Left ventricle myocardium inferior (tissue), 1 donor: ENCODE measurements around the gene DDO. TPM values are rescaled to one million over a fixed set of nuclear protein-coding genes. Genes with fewer than 3 reads are reported as not detected.

ENCODE experiments used
- DNase-seq: peaks from one replicate; pipeline ENCODE4 v3.0.0-alpha.2; 2020
- H3K27ac ChIP-seq: fragments of 200-600 bp; replicated peaks from 2 replicates; pipeline ENCODE4 v1.8.0; 2021
- H3K27me3 ChIP-seq: fragments of 200-600 bp; 2 replicates; pipeline ENCODE4 v1.8.0; 2021; ENCODE audit warnings: low read depth
- H3K36me3 ChIP-seq: fragments of 200-600 bp; 2 replicates; pipeline ENCODE4 v1.8.0; 2021
- H3K4me1 ChIP-seq: fragments of 200-600 bp; 2 replicates; pipeline ENCODE4 v1.8.0; 2021
- H3K4me3 ChIP-seq: fragments of 200-600 bp; 2 replicates; pipeline ENCODE4 v1.8.0; 2021; ENCODE audit warnings: mild to moderate bottlenecking, moderate library complexity
- H3K9me3 ChIP-seq: fragments of 200-600 bp; replicated peaks from 2 replicates; pipeline ENCODE4 v1.8.0; 2021
- CTCF ChIP-seq: fragments of 200-600 bp; IDR thresholded peaks from 2 replicates; pipeline ENCODE4 v1.8.0; 2021; ENCODE audit warnings: antibody characterized with exemption, mild to moderate bottlenecking, borderline replicate concordance
- intact Hi-C: fragments of 100-400 bp; cut with micrococcal nuclease; formaldehyde crosslinking; loops from one replicate; pipeline ENCODE4 v1.11.0; 2022
- total RNA-seq: library from RNA; stranded (reverse); fragmentation: NEBNext Ultra II Directional; extraction: Animal tissue kit (Norgen Biotek cat#: 25700); gene quantifications from one replicate; pipeline ENCODE4 v1.2.1, GENCODE V29; 2021
- donor health status: DM: no; HTN: yes; CAD: no; lungs with severe emphysema.

The DDO gene
- total RNA-seq, 1 donor from 2014 or later = 37.6 TPM

- no peak for DNase-seq
- H3K27ac ChIP-seq = no peak overlapping the region
- no peak overlapping the region for H3K4me3 ChIP-seq
- no peak for TF ChIP-seq CTCF
- H3K36me3 ChIP-seq = no peaks in the 10 kb centered on the region
- no peaks in the 10 kb centered on the region for H3K9me3 ChIP-seq
- intact Hi-C loops = no loop called here
- no peaks in the 10 kb centered on the region for H3K27me3 ChIP-seq
- H3K4me1 ChIP-seq = peaks cover 12% of the 10 kb centered on the region
Observed at GRCh38 chr6:110348961-110349690, 66.2 kb downstream of the DDO start.

- no peaks in the 10 kb centered on the region for H3K9me3 ChIP-seq
- H3K4me1 ChIP-seq = no peaks in the 10 kb centered on the region
- no peak for TF ChIP-seq CTCF
- intact Hi-C loops = no loop called here
- H3K36me3 ChIP-seq = no peaks in the 10 kb centered on the region
- no peaks in the 10 kb centered on the region for H3K27me3 ChIP-seq
- no peak overlapping the region for H3K27ac ChIP-seq
- no peak overlapping the region for H3K4me3 ChIP-seq
- no peak for DNase-seq
Observed at GRCh38 chr6:110345025-110345424, 70.3 kb downstream of the DDO start.

- Histone ChIP-seq H3K9me3 (no peaks in the 10 kb centered on the region), H3K27me3 (no peaks in the 10 kb centered on the region), H3K4me3 (no peak overlapping the region), H3K4me1 (no peaks in the 10 kb centered on the region), H3K27ac (no peak overlapping the region), H3K36me3 (no peaks in the 10 kb centered on the region)
- TF ChIP-seq CTCF = no peak
- intact Hi-C loops = no loop called here
- DNase-seq = no peak
Observed at GRCh38 chr6:110342759-110343158, 72.6 kb downstream of the DDO start.

Other genes with a start within 250 kb of the DDO start
- 0.80 TPM for gene WASF1, start 235.9 kb downstream of the DDO start, total RNA-seq
- 16.1 TPM for gene CDC40, start 235.1 kb downstream of the DDO start, total RNA-seq
- 1.2 TPM for gene METTL24, start 57.2 kb downstream of the DDO start, total RNA-seq
- not detected for gene SLC22A16, start 61.0 kb upstream of the DDO start, total RNA-seq